Endothelial cell of umbilical vein (primary cell): ENCODE data around the gene FES. TPM values are rescaled to one million over a fixed set of nuclear protein-coding genes. Genes with fewer than 3 reads are reported as not detected.

ENCODE experiments used
- BruUV-seq: library from RNA; stranded (reverse); fragments of 400-500 nt; replicated peaks from 2 replicates; lab custom pipeline; 2021; lab: Mats Ljungman, UMichigan
- CTCF ChIA-PET: fragments of 300-600, 350-600 bp; sonication (Branson Sonifier 250); formaldehyde crosslinking; loops from one replicate; lab custom pipeline; 2021; ENCODE audit warnings: antibody characterized with exemption, inconsistent platforms; lab: Charles Lee
- POLR2A ChIA-PET: fragments of 300-600, 350-600 bp; sonication (Branson Sonifier 250); formaldehyde crosslinking; loops from one replicate; lab custom pipeline; 2021; ENCODE audit warnings: antibody characterized with exemption, inconsistent platforms; lab: Charles Lee
- DNase-seq: peaks from one replicate; pipeline ENCODE4 v3.0.0-alpha.2; 2011; ENCODE audit warnings: low read depth, low spot score
- FAIRE-seq: peaks from 2 replicates; lab custom pipeline; 2011; peaks lifted over from hg19 to GRCh38; lab: Jason Lieb, UNC
- H2AFZ ChIP-seq: 2 replicates; pipeline ENCODE4 v1.6.0; 2012; ENCODE audit warnings: low read depth, low read length, control low read depth, inconsistent platforms
- H3K27ac ChIP-seq: 2 replicates; pipeline ENCODE4 v1.5.1; 2011; ENCODE audit warnings: low read depth, mild to moderate bottlenecking, control low read depth, low read length, moderate library complexity; ENCODE audit not compliant: insufficient read depth
- H3K27me3 ChIP-seq, 2 experiments: 2 replicates each; pipeline versions ENCODE4 v1.6.0 to v1.6.1; 2011; ENCODE audit warnings: low read length in 2 of 2, mixed read lengths in 1 of 2; ENCODE audit not compliant: control insufficient read depth in 2 of 2, insufficient read depth in 2 of 2
- H3K36me3 ChIP-seq, 2 experiments: 2 replicates in 1 of 2; 3 replicates in 1 of 2; pipeline ENCODE4 v1.5.1; 2011; ENCODE audit warnings: low read length in 2 of 2, mild to moderate bottlenecking in 1 of 2, moderate library complexity in 1 of 2; ENCODE audit not compliant: control insufficient read depth in 2 of 2, insufficient read depth in 2 of 2; ENCODE audit errors: extremely low read depth in 1 of 2
- H3K4me1 ChIP-seq: 3 replicates; pipeline ENCODE4 v1.5.1; 2011; ENCODE audit warnings: mild to moderate bottlenecking, low read length; ENCODE audit not compliant: control insufficient read depth, insufficient read depth; ENCODE audit errors: extremely low read depth
- H3K4me2 ChIP-seq: 2 replicates; pipeline ENCODE4 v1.6.1; 2011; ENCODE audit warnings: low read length, control low read depth, mixed read lengths; ENCODE audit not compliant: insufficient read depth
- H3K4me3 ChIP-seq, 3 experiments: fragments of 200-600 bp in 1 of 3; sonication (generic), shearing (Covaris generic) in 1 of 3; replicated peaks in 1 of 3; 2 replicates each; pipeline ENCODE4 v1.5.1; 2011 to 2016; ENCODE audit warnings: control low read depth in 3 of 3, low read length in 3 of 3, mild to moderate bottlenecking in 2 of 3, inconsistent platforms in 1 of 3, low read depth in 1 of 3, moderate library complexity in 1 of 3; ENCODE audit not compliant: insufficient read depth in 1 of 3
- H3K79me2 ChIP-seq: 2 replicates; pipeline ENCODE4 v1.6.0; 2012; ENCODE audit warnings: low read length, inconsistent platforms; ENCODE audit not compliant: control insufficient read depth, insufficient read depth
- H3K9ac ChIP-seq: replicated peaks from 2 replicates; pipeline ENCODE3; 2011; ENCODE audit warnings: low read length, control low read depth; ENCODE audit not compliant: insufficient read depth; ENCODE audit errors: extremely low read depth
- H3K9me1 ChIP-seq: replicated peaks from 3 replicates; pipeline ENCODE4 v1.6.0; 2011; ENCODE audit warnings: mild to moderate bottlenecking, low read length; ENCODE audit not compliant: control insufficient read depth, insufficient read depth; ENCODE audit errors: extremely low read depth
- H3K9me3 ChIP-seq: replicated peaks from 2 replicates; pipeline ENCODE4 v1.5.1; 2012; ENCODE audit warnings: low read length, inconsistent platforms; ENCODE audit not compliant: control insufficient read depth, insufficient read depth
- H4K20me1 ChIP-seq: replicated peaks from 2 replicates; pipeline ENCODE3; 2011; ENCODE audit warnings: mild to moderate bottlenecking, low read length; ENCODE audit not compliant: control insufficient read depth, insufficient read depth; ENCODE audit errors: extremely low read depth
- EZH2 ChIP-seq: IDR thresholded peaks from 2 replicates; pipeline ENCODE4 v1.6.1; 2012; ENCODE audit warnings: borderline replicate concordance, low read depth, mild to moderate bottlenecking, moderate library complexity, low read length, inconsistent platforms; ENCODE audit not compliant: severe bottlenecking
- FOS ChIP-seq: IDR thresholded peaks from 2 replicates; pipeline ENCODE4 v1.6.1; 2011; ENCODE audit warnings: mild to moderate bottlenecking, low read length, moderate library complexity, borderline replicate concordance; ENCODE audit not compliant: insufficient read depth
- GATA2 ChIP-seq: IDR thresholded peaks from 2 replicates; pipeline ENCODE4 v1.7.0; 2011; ENCODE audit warnings: low read depth, mild to moderate bottlenecking, moderate library complexity, mixed read lengths, low read length; ENCODE audit not compliant: insufficient read length, insufficient read depth
- JUN ChIP-seq: IDR thresholded peaks from 2 replicates; pipeline ENCODE4 v1.6.1; 2011; ENCODE audit warnings: borderline replicate concordance, low read depth; ENCODE audit not compliant: insufficient read length, insufficient read depth
- MYC ChIP-seq: IDR thresholded peaks from one replicate; pipeline ENCODE4 v1.6.1; 2011; ENCODE audit warnings: mild to moderate bottlenecking, low read depth, low read length
- POLR2A ChIP-seq: IDR thresholded peaks from 2 replicates; pipeline ENCODE4 v1.6.1; 2012; ENCODE audit warnings: low read depth, mild to moderate bottlenecking, control low read depth, low read length
- POLR2AphosphoS5 ChIP-seq: IDR thresholded peaks from 2 replicates; pipeline ENCODE4 v1.6.1; 2012; ENCODE audit warnings: low read depth, mild to moderate bottlenecking, control low read depth, low read length, moderate library complexity; ENCODE audit not compliant: insufficient read depth
- dilution Hi-C: fragments of 300-500 bp; cut with MboI; formaldehyde crosslinking; loops from one replicate; pipeline ENCODE4 v1.15.0; 2019; ENCODE audit warnings: low sequenced_read_pairs; ENCODE audit not compliant: extremely low pct_ligation_motif_present
- intact Hi-C: fragments of 100-400 bp; cut with micrococcal nuclease; formaldehyde crosslinking; loops from one replicate; pipeline ENCODE4 v1.10.0; 2022
- polyA plus RNA-seq, 4 experiments: library from polyadenylated mRNA; depleted of rRNA in 3 of 4; stranded (reverse) in 3 of 4; unstranded in 1 of 4; fragments of >200 nt; gene quantifications; 2 replicates each; pipeline versions ENCODE4 v1.2.1 to v1.2.3, GENCODE V29; 2011 to 2012; ENCODE audit warnings: missing spikeins in 1 of 4
- total RNA-seq: library from RNA; stranded (reverse); gene quantifications from 2 replicates; pipeline ENCODE4 v1.2.3, GENCODE V29; 2021
- TF ChIP-seq, protein P1 (sequence below), 2 donors: IDR thresholded peaks; 1 replicate in 1 of 2; 2 replicates in 1 of 2; pipeline ENCODE4 v1.5.1; 2011; ENCODE audit warnings: low read length in 2 of 2, mild to moderate bottlenecking in 2 of 2, moderate library complexity in 2 of 2, control low read depth in 1 of 2, inconsistent platforms in 1 of 2, low read depth in 1 of 2; ENCODE audit not compliant: insufficient read depth in 1 of 2; ENCODE audit errors: extremely low read depth in 1 of 2
- TF ChIP-seq, protein P2 (sequence below): IDR thresholded peaks from 2 replicates; pipeline ENCODE4 v1.6.1; 2011; ENCODE audit not compliant: insufficient read depth, insufficient read length

The FES gene
- total and polyA plus RNA-seq, 2 donors (not counting 3 experiments of a cell fraction or from before 2014, with no cell fraction given), result 41.5 to 58.1 TPM

DNA sequence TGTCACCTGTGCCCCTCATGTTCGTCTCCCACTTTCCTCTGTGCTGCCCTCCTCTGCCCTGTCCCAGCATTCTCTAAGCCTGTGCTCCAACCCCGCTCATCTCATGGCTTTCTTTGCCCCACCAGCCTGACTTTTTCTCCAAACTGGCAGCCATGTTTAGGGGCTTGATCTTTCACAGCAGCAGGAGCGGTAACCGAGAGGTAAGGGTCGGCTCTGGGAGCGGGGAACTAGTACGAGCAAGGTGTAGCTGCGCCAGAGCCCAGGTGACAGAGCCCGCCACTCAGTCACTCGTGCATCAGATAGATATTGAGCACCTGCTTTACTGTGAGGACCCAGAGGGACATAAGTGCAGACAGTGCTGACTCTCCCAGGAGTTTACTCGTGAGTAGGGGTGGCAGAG is 32.2 kb downstream of the FES start:
- dilution Hi-C loops (no loop called here), intact Hi-C loops (no loop called here)
- no TSS peak for BruUV-seq
- ChIA-PET POLR2A (no interaction called here), CTCF (no interaction called here)
- H2AFZ ChIP-seq, result no peak overlapping the region
- H3K4me3 ChIP-seq, result no peak overlapping the region
- H3K79me2 ChIP-seq, result no peaks in the 10 kb centered on the region
- H3K9me1 ChIP-seq, result no peaks in the 10 kb centered on the region
- FAIRE-seq (no peak), DNase-seq (no peak)
- H3K27me3 ChIP-seq, result no peaks in the 10 kb centered on the region
- H3K36me3 ChIP-seq, result peaks cover 2 to 63% of the 10 kb centered on the region in 2 experiments
- H3K4me2 ChIP-seq, result no peak overlapping the region
- no peak for TF ChIP-seq FOS
- TF ChIP-seq EZH2, result no peak
- TF ChIP-seq GATA2, result no peak
- TF ChIP-seq POLR2A, result no peak
- TF ChIP-seq, protein P1, sequence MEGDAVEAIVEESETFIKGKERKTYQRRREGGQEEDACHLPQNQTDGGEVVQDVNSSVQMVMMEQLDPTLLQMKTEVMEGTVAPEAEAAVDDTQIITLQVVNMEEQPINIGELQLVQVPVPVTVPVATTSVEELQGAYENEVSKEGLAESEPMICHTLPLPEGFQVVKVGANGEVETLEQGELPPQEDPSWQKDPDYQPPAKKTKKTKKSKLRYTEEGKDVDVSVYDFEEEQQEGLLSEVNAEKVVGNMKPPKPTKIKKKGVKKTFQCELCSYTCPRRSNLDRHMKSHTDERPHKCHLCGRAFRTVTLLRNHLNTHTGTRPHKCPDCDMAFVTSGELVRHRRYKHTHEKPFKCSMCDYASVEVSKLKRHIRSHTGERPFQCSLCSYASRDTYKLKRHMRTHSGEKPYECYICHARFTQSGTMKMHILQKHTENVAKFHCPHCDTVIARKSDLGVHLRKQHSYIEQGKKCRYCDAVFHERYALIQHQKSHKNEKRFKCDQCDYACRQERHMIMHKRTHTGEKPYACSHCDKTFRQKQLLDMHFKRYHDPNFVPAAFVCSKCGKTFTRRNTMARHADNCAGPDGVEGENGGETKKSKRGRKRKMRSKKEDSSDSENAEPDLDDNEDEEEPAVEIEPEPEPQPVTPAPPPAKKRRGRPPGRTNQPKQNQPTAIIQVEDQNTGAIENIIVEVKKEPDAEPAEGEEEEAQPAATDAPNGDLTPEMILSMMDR (IDR thresholded peaks at IDR 0.05; ENCODE audit: extremely low read depth in 1 of 2, insufficient read depth in 1 of 2, low read depth in 1 of 2, low read length in 2 of 2), result no peak
- no peak for TF ChIP-seq POLR2AphosphoS5
- H3K4me1 ChIP-seq, result no peaks in the 10 kb centered on the region
- H4K20me1 ChIP-seq, result no peaks in the 10 kb centered on the region
- no peak overlapping the region for H3K9ac ChIP-seq
- no peaks in the 10 kb centered on the region for H3K9me3 ChIP-seq
- H3K27ac ChIP-seq, result no peak overlapping the region

DNA sequence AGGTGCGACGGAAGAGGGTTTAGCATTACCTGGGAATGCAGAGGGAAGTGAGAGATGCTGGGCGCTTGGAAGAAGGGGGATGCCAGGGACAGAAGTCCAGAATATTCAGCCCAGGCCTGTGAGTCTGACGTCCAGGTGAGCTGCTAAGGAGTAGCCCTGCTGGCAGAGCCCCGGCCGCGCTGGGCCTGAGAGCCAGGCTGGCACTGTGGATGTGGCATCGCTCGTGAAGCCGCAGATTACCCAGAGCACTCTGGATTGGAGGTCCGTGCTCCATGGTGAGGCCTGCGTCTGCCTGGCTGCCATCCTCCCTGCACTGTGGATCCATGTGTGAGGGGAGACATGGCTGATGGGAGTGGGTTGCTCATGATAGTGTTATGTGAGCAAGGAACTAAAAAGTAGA is 33.3 kb downstream of the FES start:
- intact Hi-C loops (no loop called here), dilution Hi-C loops (no loop called here)
- no peak for TF ChIP-seq GATA2
- TF ChIP-seq FOS, result no peak
- no peak for TF ChIP-seq EZH2
- TF ChIP-seq JUN, result no peak
- TF ChIP-seq, protein P1 (IDR thresholded peaks at IDR 0.05; ENCODE audit: extremely low read depth in 1 of 2, insufficient read depth in 1 of 2, low read depth in 1 of 2, low read length in 2 of 2), result no peak
- TF ChIP-seq POLR2A, result no peak
- TF ChIP-seq, protein P2, sequence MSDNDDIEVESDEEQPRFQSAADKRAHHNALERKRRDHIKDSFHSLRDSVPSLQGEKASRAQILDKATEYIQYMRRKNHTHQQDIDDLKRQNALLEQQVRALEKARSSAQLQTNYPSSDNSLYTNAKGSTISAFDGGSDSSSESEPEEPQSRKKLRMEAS, result no peak
- TF ChIP-seq MYC, result no peak
- TF ChIP-seq POLR2AphosphoS5, result no peak
- no peaks in the 10 kb centered on the region for H3K9me1 ChIP-seq
- H3K4me2 ChIP-seq, result no peak overlapping the region
- H3K9me3 ChIP-seq, result no peaks in the 10 kb centered on the region
- H2AFZ ChIP-seq, result no peak overlapping the region
- H3K9ac ChIP-seq, result no peak overlapping the region
- ChIA-PET CTCF (interaction anchor here (1.6 to 2.0 kb wide), 2 partner anchors 15 kb away, joined by 3 to 8 read pairs; partner anchors contain the start of genes HDDC3 and MAN2A2), POLR2A (no interaction called here)
- H4K20me1 ChIP-seq, result no peaks in the 10 kb centered on the region
- H3K4me3 ChIP-seq, result no peak overlapping the region
- no peaks in the 10 kb centered on the region for H3K27me3 ChIP-seq
- no peak overlapping the region for H3K27ac ChIP-seq
- no peaks in the 10 kb centered on the region for H3K79me2 ChIP-seq
- H3K4me1 ChIP-seq, result no peaks in the 10 kb centered on the region
- H3K36me3 ChIP-seq, result peaks cover 2 to 53% of the 10 kb centered on the region in 2 experiments
- DNase-seq (no peak), FAIRE-seq (no peak)
- BruUV-seq, result no TSS peak
